NB4 (cell line): ENCODE measurements around the gene RP9.

Experiments
- TF ChIP-seq, protein P1 (sequence below): IDR thresholded peaks from one replicate; pipeline ENCODE4 v1.5.1; 2012; ENCODE audit warnings: low read depth, low read length
- TF ChIP-seq, protein P2 (sequence below): IDR thresholded peaks from 2 replicates; pipeline ENCODE4 v1.6.1; 2011; ENCODE audit warnings: low read depth, low read length

DNA sequence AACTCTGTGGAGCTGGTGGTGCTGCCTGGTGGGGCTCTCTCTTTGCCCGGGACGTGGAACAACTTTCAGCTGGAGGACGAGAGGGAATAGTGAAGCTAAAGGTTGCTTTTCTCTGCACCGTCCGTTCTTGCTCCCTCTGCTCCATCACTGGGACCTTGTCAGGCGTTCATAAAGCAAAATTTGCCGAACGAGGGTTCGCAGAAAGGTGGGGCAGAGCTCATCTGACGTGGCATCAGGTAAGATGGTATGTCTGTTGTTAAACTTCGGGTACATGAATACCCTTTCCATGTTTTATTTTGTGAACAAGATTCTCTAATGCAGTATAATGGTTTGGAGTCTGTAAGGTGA lies 20.6 kb upstream of the RP9 start:
- TF ChIP-seq, protein P1, sequence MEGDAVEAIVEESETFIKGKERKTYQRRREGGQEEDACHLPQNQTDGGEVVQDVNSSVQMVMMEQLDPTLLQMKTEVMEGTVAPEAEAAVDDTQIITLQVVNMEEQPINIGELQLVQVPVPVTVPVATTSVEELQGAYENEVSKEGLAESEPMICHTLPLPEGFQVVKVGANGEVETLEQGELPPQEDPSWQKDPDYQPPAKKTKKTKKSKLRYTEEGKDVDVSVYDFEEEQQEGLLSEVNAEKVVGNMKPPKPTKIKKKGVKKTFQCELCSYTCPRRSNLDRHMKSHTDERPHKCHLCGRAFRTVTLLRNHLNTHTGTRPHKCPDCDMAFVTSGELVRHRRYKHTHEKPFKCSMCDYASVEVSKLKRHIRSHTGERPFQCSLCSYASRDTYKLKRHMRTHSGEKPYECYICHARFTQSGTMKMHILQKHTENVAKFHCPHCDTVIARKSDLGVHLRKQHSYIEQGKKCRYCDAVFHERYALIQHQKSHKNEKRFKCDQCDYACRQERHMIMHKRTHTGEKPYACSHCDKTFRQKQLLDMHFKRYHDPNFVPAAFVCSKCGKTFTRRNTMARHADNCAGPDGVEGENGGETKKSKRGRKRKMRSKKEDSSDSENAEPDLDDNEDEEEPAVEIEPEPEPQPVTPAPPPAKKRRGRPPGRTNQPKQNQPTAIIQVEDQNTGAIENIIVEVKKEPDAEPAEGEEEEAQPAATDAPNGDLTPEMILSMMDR, result no peak
- TF ChIP-seq, protein P2, sequence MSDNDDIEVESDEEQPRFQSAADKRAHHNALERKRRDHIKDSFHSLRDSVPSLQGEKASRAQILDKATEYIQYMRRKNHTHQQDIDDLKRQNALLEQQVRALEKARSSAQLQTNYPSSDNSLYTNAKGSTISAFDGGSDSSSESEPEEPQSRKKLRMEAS, result no peak
